BLaER1 treated with 17β-estradiol and CSF1 and Interleukin-3, amounts not matched to agents 10 nM and 100 nM (cell line): ENCODE measurements around the gene CTXND1.
"Not testable (repeated sequence)": the region's sequence is repeated elsewhere in the genome, so short reads cannot be mapped to it uniquely, and the experiment has no call there.

Experiments
- H3K27ac ChIP-seq, 11 experiments: shearing (Covaris generic); formaldehyde crosslinking; 2 replicates each; pipeline ENCODE4 v1.8.1; 2022
- H3K27me3 ChIP-seq, 11 experiments: shearing (Covaris generic); formaldehyde crosslinking; 2 replicates each; pipeline ENCODE4 v1.8.1; 2022
- H3K36me3 ChIP-seq, 11 experiments: shearing (Covaris generic); formaldehyde crosslinking; 2 replicates each; pipeline ENCODE4 v1.8.1; 2022
- H3K4me1 ChIP-seq, 10 experiments: shearing (Covaris generic); formaldehyde crosslinking; 2 replicates each; pipeline ENCODE4 v1.8.1; 2022
- H3K4me2 ChIP-seq, 11 experiments: shearing (Covaris generic); formaldehyde crosslinking; 2 replicates each; pipeline ENCODE4 v1.8.1; 2022
- H3K4me3 ChIP-seq, 10 experiments: shearing (Covaris generic); formaldehyde crosslinking; 2 replicates each; pipeline ENCODE4 v1.8.1; 2022
- H3K9ac ChIP-seq, 11 experiments: shearing (Covaris generic); formaldehyde crosslinking; 2 replicates each; pipeline ENCODE4 v1.8.1; 2022
- H3K9me3 ChIP-seq, 11 experiments: shearing (Covaris generic); formaldehyde crosslinking; replicated peaks in 1 of 11; 2 replicates each; pipeline ENCODE4 v1.8.1; 2022
- H4K20me1 ChIP-seq, 11 experiments: shearing (Covaris generic); formaldehyde crosslinking; 2 replicates each; pipeline ENCODE4 v1.8.1; 2022
- Cebpa-rat ChIP-seq, 11 experiments: shearing (Covaris generic); IDR thresholded peaks; 2 replicates each; pipeline ENCODE4 v1.8.1; 2022

The CTXND1 gene

GRCh38 chr15:80156176-80156720, 95.8 kb downstream of the CTXND1 start:
- Histone ChIP-seq H3K9me3 (no peaks in the 10 kb centered on the region), H3K9ac (no peak overlapping the region), H3K4me3 (no peak overlapping the region), H3K4me2 (peak overlapping the region in 6 of 11 experiments; percentile 13 to 98 (median 92); a peak in 9 of 22 replicates), H3K36me3 (peaks cover 0 to 15% (median 7%) of the 10 kb centered on the region in 11 experiments; a peak in 11 of 22 replicates), H3K27ac (no peak overlapping the region), H3K27me3 (no peaks in the 10 kb centered on the region), H3K4me1 (peaks cover 56 to 89% (median 71%) of the 10 kb centered on the region in 10 experiments), H4K20me1 (no peaks in the 10 kb centered on the region; a peak in 1 of 22 replicates)
- TF ChIP-seq Cebpa-rat (IDR thresholded peaks at IDR 0.05), result no peak

GRCh38 chr15:80155378-80156175, 96.4 kb downstream of the CTXND1 start:
- Histone ChIP-seq H3K4me2 (peak overlapping the region in 7 of 11 experiments; percentile 13 to 98 (median 92); a peak in 12 of 22 replicates), H3K36me3 (peaks cover 0 to 14% (median 7%) of the 10 kb centered on the region in 11 experiments; a peak in 9 of 22 replicates), H3K4me1 (peaks cover 50 to 84% (median 64%) of the 10 kb centered on the region in 10 experiments), H3K27ac (peak overlapping the region in 1 of 11 experiments; percentile 31; a peak in 1 of 22 replicates)
- H3K9ac ChIP-seq, H3K9me3 ChIP-seq, H3K4me3 ChIP-seq, H4K20me1 ChIP-seq, H3K27me3 ChIP-seq: not testable (repeated sequence)

- H3K4me3 ChIP-seq, result no peak overlapping the region
- H4K20me1 ChIP-seq, result no peaks in the 10 kb centered on the region; a peak in 1 of 22 replicates
- H3K9me3 ChIP-seq, result no peaks in the 10 kb centered on the region
- H3K27me3 ChIP-seq, result no peaks in the 10 kb centered on the region
- H3K27ac ChIP-seq, result 0 out of 22 replicates have a peak overlapping the region, but pooled peaks of 1 of the 11 experiments have one; percentile 31
- peaks cover 0 to 13% (median 7%) of the 10 kb centered on the region in 11 experiments; a peak in 9 of 22 replicates for H3K36me3 ChIP-seq
- no peak for TF ChIP-seq Cebpa-rat (IDR thresholded peaks at IDR 0.05)
- peak overlapping the region in 8 of 11 experiments; percentile 74 to 98 (median 92); a peak in 12 of 22 replicates for H3K4me2 ChIP-seq
- no peak overlapping the region for H3K9ac ChIP-seq
- H3K4me1 ChIP-seq, result peaks cover 44 to 78% (median 58%) of the 10 kb centered on the region in 10 experiments
Measured at GRCh38 chr15:80155001-80155377, 97.0 kb downstream of the CTXND1 start.

- no peaks in the 10 kb centered on the region for H3K27me3 ChIP-seq
- H3K4me2 ChIP-seq, result peak overlapping the region; percentile 74 to 98 (median 92); a peak in 21 of 22 replicates
- TF ChIP-seq Cebpa-rat (IDR thresholded peaks at IDR 0.05), result no peak
- no peaks in the 10 kb centered on the region; a peak in 1 of 22 replicates for H4K20me1 ChIP-seq
- H3K4me3 ChIP-seq, result peak overlapping the region in 2 of 10 experiments; percentile 74 to 82; a peak in 2 of 20 replicates
- peaks cover 38 to 72% (median 52%) of the 10 kb centered on the region in 10 experiments for H3K4me1 ChIP-seq
- no peak overlapping the region for H3K27ac ChIP-seq
- H3K36me3 ChIP-seq, result peaks cover 0 to 7% (median 2%) of the 10 kb centered on the region in 11 experiments; a peak in 8 of 22 replicates
- H3K9ac ChIP-seq, result no peak overlapping the region
- H3K9me3 ChIP-seq, result no peaks in the 10 kb centered on the region
Measured at GRCh38 chr15:80154336-80154735, 97.7 kb downstream of the CTXND1 start.

DNA sequence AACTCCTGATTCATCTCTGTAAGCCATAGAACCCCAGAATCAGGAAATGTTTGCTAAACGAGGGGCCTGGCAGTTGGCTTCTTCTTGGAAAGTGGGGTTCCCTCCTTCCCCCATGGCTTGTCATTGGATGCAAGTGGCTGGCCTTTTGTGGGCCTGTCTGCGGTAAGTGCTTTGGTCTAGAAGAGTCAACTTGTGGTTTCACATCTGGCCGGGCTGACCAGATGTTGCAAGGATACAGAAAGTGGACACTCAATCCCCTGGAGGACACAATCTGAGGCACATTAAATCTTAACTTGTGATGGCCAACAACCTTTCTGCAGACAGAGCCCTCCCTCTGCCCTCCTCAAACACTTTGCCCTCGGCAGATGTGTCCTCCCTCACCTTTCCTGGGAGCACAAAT, 98.1 kb downstream of the CTXND1 start:
- TF ChIP-seq Cebpa-rat (IDR thresholded peaks at IDR 0.05), result no peak
- Histone ChIP-seq H4K20me1 (no peaks in the 10 kb centered on the region; a peak in 1 of 22 replicates), H3K4me1 (peaks cover 35 to 67% (median 49%) of the 10 kb centered on the region in 10 experiments), H3K27ac (peak overlapping the region in 6 of 11 experiments; percentile 60 to 82 (median 78); a peak in 8 of 22 replicates), H3K27me3 (no peaks in the 10 kb centered on the region), H3K36me3 (peaks cover 0 to 5% (median 0%) of the 10 kb centered on the region in 11 experiments; a peak in 1 of 22 replicates), H3K9ac (peak overlapping the region; percentile 66 to 85 (median 80); a peak in 16 of 22 replicates), H3K9me3 (no peaks in the 10 kb centered on the region), H3K4me3 (peak overlapping the region in 9 of 10 experiments; percentile 58 to 82 (median 74); a peak in 17 of 20 replicates), H3K4me2 (peak overlapping the region; percentile 74 to 98 (median 92))

DNA sequence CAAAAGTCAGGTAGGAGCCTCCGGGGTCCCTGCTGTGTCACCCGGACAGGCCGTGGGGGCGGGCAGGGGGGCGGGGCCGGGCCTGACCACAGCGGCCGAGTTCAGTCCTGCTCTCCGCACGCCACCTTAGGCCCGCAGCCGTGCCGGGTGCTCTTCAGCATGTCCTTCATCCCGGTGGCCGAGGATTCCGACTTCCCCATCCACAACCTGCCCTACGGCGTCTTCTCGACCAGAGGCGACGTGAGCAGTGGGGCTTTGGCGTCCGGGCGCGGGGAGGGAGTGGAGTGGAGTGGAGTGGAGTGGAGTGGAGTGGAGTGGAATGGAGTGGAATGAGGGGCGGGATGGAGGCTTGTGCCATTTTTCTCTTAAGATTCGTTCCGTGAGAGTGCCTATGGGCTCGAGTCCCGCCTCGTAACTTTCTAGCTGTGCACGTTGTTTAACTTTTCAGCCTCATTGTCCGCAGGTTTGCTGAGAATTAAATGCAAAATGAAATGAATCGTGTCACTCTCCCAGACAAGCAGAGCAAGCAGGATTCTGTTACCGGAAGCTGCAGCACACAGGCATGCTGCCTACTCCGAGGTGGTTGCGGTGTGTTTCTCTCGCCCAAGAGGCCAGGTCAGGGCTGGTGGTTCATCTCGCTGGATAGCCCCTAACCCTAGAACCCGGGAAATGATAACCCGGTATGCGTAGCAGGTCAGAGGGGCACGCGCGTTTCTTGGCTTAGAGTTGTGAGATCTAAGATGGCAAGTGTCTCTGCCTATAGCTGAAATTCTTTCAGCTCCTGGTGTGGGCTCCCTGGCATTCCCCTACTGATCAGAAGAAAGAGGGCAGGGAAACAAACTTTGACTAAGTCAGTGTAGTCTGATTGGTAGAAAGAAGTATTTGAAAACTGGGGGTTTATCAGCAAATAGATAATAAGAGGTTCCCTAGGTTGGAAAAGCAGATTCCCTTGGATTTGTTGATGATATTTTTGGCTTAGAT, 98.8 kb downstream of the CTXND1 start, which contains the start of gene FAH:
Gene FAH (plus strand): TSS at position 104 of the 981 bp plus-strand sequence. CDS start 56 bp downstream, at position 160.
- H4K20me1 ChIP-seq, result no peaks in the 10 kb centered on the region; a peak in 1 of 22 replicates
- peak within 1 kb of the TSS; percentile 66 to 85 (median 80) for H3K9ac ChIP-seq
- no peaks in the 10 kb centered on the region for H3K27me3 ChIP-seq
- no peaks in the 10 kb centered on the region for H3K9me3 ChIP-seq
- peak within 1 kb of the TSS in 10 of 11 experiments; percentile 45 to 82 (median 74); a peak in 20 of 22 replicates for H3K27ac ChIP-seq
- H3K4me2 ChIP-seq, result peak within 1 kb of the TSS; percentile 81 to 98 (median 92)
- TF ChIP-seq Cebpa-rat (IDR thresholded peaks at IDR 0.05), result no peak
- no peaks in the 10 kb centered on the region; a peak in 1 of 22 replicates for H3K36me3 ChIP-seq
- H3K4me3 ChIP-seq, result peak within 1 kb of the TSS; percentile 58 to 82 (median 74)
- H3K4me1 ChIP-seq, result peaks cover 28 to 60% (median 42%) of the 10 kb centered on the region in 10 experiments

DNA sequence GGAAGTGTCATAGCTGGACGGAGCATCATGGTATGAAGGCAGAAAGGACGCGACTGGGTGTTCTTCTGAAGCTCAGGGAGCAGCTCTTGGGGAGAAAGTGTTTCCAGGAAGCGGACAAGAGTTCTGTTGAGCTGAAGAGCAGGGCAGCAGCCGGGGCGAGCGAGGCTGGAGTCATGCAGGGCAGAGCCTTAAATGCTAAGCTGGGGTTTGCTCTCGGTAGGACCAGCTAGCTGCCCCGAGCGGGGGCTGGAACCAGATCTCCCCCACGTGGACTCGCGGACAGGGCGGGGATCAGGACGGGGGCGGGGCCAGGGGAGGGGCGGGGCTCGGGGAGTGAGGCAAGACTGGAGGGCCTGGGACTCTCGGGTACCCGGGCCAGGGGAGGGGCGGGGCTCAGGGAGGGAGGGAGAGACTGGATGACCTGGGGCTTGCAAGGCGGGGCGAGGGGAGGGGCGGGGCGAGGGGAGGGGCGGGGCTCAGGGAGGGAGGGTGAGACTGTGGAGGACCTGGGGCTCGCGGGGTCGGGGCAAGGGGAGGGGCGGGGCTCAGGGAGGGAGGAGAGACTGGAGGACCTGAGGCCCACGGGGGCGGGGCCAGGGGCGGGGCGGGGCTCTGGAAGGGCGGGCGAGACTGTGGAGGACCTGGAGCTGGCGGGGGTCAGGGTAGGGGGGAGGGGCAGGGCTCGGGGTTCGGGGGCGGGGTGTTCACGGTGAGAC, 99.7 kb downstream of the CTXND1 start:
- H3K27me3 ChIP-seq, result no peaks in the 10 kb centered on the region
- peaks cover 21 to 52% (median 34%) of the 10 kb centered on the region in 10 experiments for H3K4me1 ChIP-seq
- peak overlapping the region in 10 of 11 experiments; percentile 68 to 85 (median 80); a peak in 18 of 22 replicates for H3K9ac ChIP-seq
- no peaks in the 10 kb centered on the region for H3K9me3 ChIP-seq
- H4K20me1 ChIP-seq, result no peaks in the 10 kb centered on the region; a peak in 1 of 22 replicates
- peak overlapping the region in 10 of 11 experiments; percentile 45 to 82 (median 70); a peak in 18 of 22 replicates for H3K27ac ChIP-seq
- H3K4me2 ChIP-seq, result peak overlapping the region; percentile 58 to 98 (median 82)
- peak overlapping the region; percentile 58 to 82 (median 74) for H3K4me3 ChIP-seq
- no peaks in the 10 kb centered on the region for H3K36me3 ChIP-seq
- TF ChIP-seq Cebpa-rat (IDR thresholded peaks at IDR 0.05), result no peak
